AG09309 (cell line): ENCODE data around the gene SLC35B1.

Experiments used
- DNase-seq: peaks from one replicate; pipeline ENCODE4 v3.0.0-alpha.2; 2010; ENCODE audit warnings: low read depth
- H3K4me3 ChIP-seq: 2 replicates; pipeline ENCODE4 v1.5.1; 2011; ENCODE audit warnings: mild to moderate bottlenecking, low read depth, low read length, moderate library complexity; ENCODE audit not compliant: control insufficient read depth
- CTCF ChIP-seq: IDR thresholded peaks from 2 replicates; pipeline ENCODE4 v1.5.1; 2011; ENCODE audit warnings: mild to moderate bottlenecking, low read depth, low read length, inconsistent platforms; ENCODE audit not compliant: insufficient read depth, control insufficient read depth; ENCODE audit errors: missing control alignments

The SLC35B1 gene

GRCh38 chr17:49692751-49693150 lies 15.0 kb downstream of the SLC35B1 start:
- no peak for DNase-seq
- TF ChIP-seq CTCF, result no peak
- H3K4me3 ChIP-seq, result no peak overlapping the region

- no peak for TF ChIP-seq CTCF
- DNase-seq, result no peak
- H3K4me3 ChIP-seq, result no peak overlapping the region
These were observed 16.0 kb downstream of the SLC35B1 start for GRCh38 chr17:49691677-49692191.

- no peak overlapping the region for H3K4me3 ChIP-seq
- TF ChIP-seq CTCF, result no peak
- DNase-seq, result peak; percentile 95
These were observed 16.6 kb downstream of the SLC35B1 start for GRCh38 chr17:49691086-49691676.

- no peak for DNase-seq
These were observed 17.5 kb downstream of the SLC35B1 start for GRCh38 chr17:49690256-49690655.

GRCh38 chr17:49688848-49689247 lies 18.9 kb downstream of the SLC35B1 start:
- H3K4me3 ChIP-seq, result no peak overlapping the region
- TF ChIP-seq CTCF, result no peak
- DNase-seq, result no peak

More at GRCh38 chr17:49690256-49690655, 17.5 kb downstream of the SLC35B1 start:
- no peak overlapping the region for H3K4me3 ChIP-seq
- no peak for TF ChIP-seq CTCF

GRCh38 chr17:49687878-49688491 lies 19.8 kb downstream of the SLC35B1 start:
- TF ChIP-seq CTCF, result no peak
- H3K4me3 ChIP-seq, result no peak overlapping the region
- no peak for DNase-seq
